ENCODE results near the gene CENPL.

The CENPL gene

DNA sequence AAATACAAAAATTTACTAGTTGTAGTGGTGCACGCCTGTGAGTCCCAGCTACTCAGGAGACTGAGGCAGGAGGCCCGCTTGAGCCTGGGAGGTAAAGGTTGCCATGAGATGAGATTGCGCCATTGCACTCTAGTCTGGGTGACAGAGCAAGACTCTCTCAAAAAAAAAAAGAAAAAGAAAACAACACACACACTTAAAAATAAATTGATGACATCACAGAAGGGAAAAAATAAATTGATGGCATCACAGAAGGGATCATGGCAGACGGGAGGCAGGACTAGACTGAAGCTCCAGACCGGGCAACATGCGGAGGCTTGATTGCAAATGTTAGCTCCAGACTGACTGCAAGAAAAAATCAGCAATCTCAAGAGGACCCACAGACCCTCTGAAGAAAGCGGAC is 66.6 kb downstream of the CENPL start:
- DNase-seq (ENCODE audit: low spot score), result no peak

DNA sequence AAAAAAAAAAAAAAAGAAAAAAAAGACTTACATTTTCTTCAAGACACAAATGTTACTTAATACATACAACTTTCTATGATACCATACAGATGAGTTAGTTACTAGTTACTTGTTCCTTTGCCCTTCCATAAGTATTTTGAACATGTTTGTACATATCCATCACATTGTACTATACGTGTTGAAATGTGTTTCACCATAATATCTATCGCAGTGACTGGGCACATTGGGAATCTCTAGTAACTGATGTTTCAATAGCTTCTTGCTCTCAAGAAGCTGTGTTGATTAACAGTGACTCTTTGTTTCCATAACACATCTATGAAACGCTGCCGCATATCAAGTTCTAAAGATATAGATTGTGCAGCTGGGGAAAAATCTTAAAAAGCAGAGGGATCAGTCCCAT is 67.0 kb downstream of the CENPL start:
- DNase-seq (ENCODE audit: low spot score), result no peak

DNA sequence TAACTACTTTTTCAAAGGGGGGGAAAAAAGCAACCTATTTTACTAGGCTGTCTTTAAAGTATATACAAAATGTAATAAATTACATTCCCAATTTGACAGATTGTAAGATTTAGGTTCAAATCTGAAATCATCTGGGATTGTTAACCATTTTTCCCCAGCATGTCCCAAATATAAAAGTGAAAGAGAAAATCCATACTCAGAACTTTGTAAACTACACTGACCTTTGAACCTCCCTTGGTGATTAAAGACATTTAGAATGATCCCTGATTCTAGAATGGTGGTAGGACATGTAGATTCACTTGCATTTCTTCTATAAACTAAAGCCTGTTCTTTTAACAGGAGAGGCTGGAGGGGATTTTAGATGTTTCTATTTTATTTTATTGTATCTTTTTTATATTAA is 70.9 kb downstream of the CENPL start:
- DNase-seq (ENCODE audit: low spot score), result no peak

Measured in Ammon's horn (tissue), 1 donor.